SK-N-SH (cell line): ENCODE measurements around the gene TPH2. TPM values are rescaled to one million over a fixed set of nuclear protein-coding genes. Genes with fewer than 3 reads are reported as not detected.

Experiments
- CTCF ChIA-PET: fragments of 300-600, 350-600 bp; formaldehyde crosslinking; extraction: SDS; loops from one replicate; lab custom pipeline; 2021; lab: Yijun Ruan, JAX
- POLR2A ChIA-PET: fragments of 350-600 bp; sonication (Branson Sonifier 250); formaldehyde crosslinking; extraction: SDS; loops from one replicate; lab custom pipeline; 2020; ENCODE audit warnings: antibody characterized with exemption, inconsistent platforms; lab: Yijun Ruan, JAX
- DNase-seq: peaks from one replicate; pipeline ENCODE4 v3.0.0; 2012
- H2AFZ ChIP-seq: fragments of 200-600 bp; sonication (generic); 2 replicates; pipeline ENCODE4 v1.8.1; 2016; ENCODE audit warnings: antibody characterized with exemption, mild to moderate bottlenecking, low read depth
- H3F3A ChIP-seq: fragments of 200-600 bp; sonication (generic); replicated peaks from 2 replicates; pipeline ENCODE3; 2016; ENCODE audit warnings: antibody characterized with exemption, mild to moderate bottlenecking; ENCODE audit not compliant: insufficient read depth
- H3K27ac ChIP-seq, 2 experiments: fragments of 200-500 bp in 1 of 2; fragments of 200-600 bp in 1 of 2; sonication (Bioruptor generic) in 1 of 2; sonication (generic), shearing (Covaris generic) in 1 of 2; 2 replicates each; pipeline versions ENCODE4 v1.5.1 to v1.6.1; 2014 to 2016; ENCODE audit warnings: low read depth in 2 of 2, inconsistent platforms in 1 of 2, low read length in 1 of 2, mild to moderate bottlenecking in 1 of 2, mixed read lengths in 1 of 2
- H3K27me3 ChIP-seq: fragments of 200-600 bp; sonication (generic), shearing (Covaris generic); 2 replicates; pipeline ENCODE4 v1.6.1; 2016; ENCODE audit warnings: mixed run types; ENCODE audit not compliant: insufficient read depth
- H3K36me3 ChIP-seq, 2 experiments: fragments of 200-500 bp in 1 of 2; fragments of 200-600 bp in 1 of 2; sonication (Bioruptor generic) in 1 of 2; sonication (generic) in 1 of 2; replicated peaks in 1 of 2; 2 replicates each; pipeline versions ENCODE3 to v1.5.1; 2014 to 2016; ENCODE audit warnings: low read length in 1 of 2, mild to moderate bottlenecking in 1 of 2; ENCODE audit not compliant: insufficient read depth in 2 of 2, control insufficient read depth in 1 of 2
- H3K4me1 ChIP-seq, 2 experiments: fragments of 200-500 bp in 1 of 2; fragments of 200-600 bp in 1 of 2; sonication (Bioruptor generic) in 1 of 2; sonication (generic), shearing (Covaris generic) in 1 of 2; 2 replicates each; pipeline versions ENCODE4 v1.5.1 to v1.6.1; 2014 to 2016; ENCODE audit warnings: low read depth in 1 of 2, low read length in 1 of 2, mixed run types in 1 of 2; ENCODE audit not compliant: insufficient read depth in 2 of 2, control insufficient read depth in 1 of 2
- H3K4me2 ChIP-seq: fragments of 200-600 bp; sonication (generic), shearing (Covaris generic); 2 replicates; pipeline ENCODE4 v1.6.1; 2017; ENCODE audit warnings: mixed run types
- H3K4me3 ChIP-seq, 2 experiments: fragments of 200-500 bp in 1 of 2; fragments of 200-600 bp in 1 of 2; sonication (Bioruptor generic) in 1 of 2; sonication (generic), shearing (Covaris generic) in 1 of 2; 2 replicates each; pipeline versions ENCODE4 v1.5.1 to v1.8.1; 2014 to 2016; ENCODE audit warnings: low read depth in 2 of 2, inconsistent platforms in 1 of 2, low read length in 1 of 2, mild to moderate bottlenecking in 1 of 2, mixed read lengths in 1 of 2, moderate library complexity in 1 of 2
- H3K79me2 ChIP-seq: fragments of 200-600 bp; sonication (generic); 2 replicates; pipeline ENCODE4 v1.8.1; 2017; ENCODE audit warnings: mild to moderate bottlenecking; ENCODE audit not compliant: insufficient read depth
- H3K9ac ChIP-seq: fragments of 200-600 bp; sonication (generic); 2 replicates; pipeline ENCODE4 v1.6.1; 2017; ENCODE audit warnings: mixed run types
- H3K9me2 ChIP-seq: fragments of 200-600 bp; sonication (generic); 2 replicates; pipeline ENCODE4 v1.6.1; 2017; ENCODE audit warnings: mixed run types
- H3K9me3 ChIP-seq: fragments of 200-600 bp; sonication (generic); 2 replicates; pipeline ENCODE4 v1.6.1; 2017; ENCODE audit warnings: mixed run types, mild to moderate bottlenecking, moderate library complexity
- H4K20me1 ChIP-seq: fragments of 200-600 bp; sonication (generic); 2 replicates; pipeline ENCODE4 v1.6.1; 2017; ENCODE audit warnings: mild to moderate bottlenecking, mixed run types; ENCODE audit not compliant: insufficient read depth
- EZH2phosphoT487 ChIP-seq: fragments of 200-600 bp; sonication (generic); IDR thresholded peaks from 2 replicates; pipeline ENCODE4 v1.6.1; 2017; ENCODE audit warnings: low read depth, mixed run types, mild to moderate bottlenecking, antibody characterized with exemption, moderate library complexity, borderline replicate concordance
- FOSL2 ChIP-seq: IDR thresholded peaks from 2 replicates; pipeline ENCODE4 v1.4.0; 2012; ENCODE audit warnings: low read depth, mild to moderate bottlenecking, moderate library complexity, borderline replicate concordance
- FOXJ3 ChIP-seq: sonication (generic); formaldehyde crosslinking; IDR thresholded peaks from 2 replicates; pipeline ENCODE4 v1.5.1; 2020; ENCODE audit warnings: mild to moderate bottlenecking, missing genetic modification reagents
- FOXM1 ChIP-seq: IDR thresholded peaks from 2 replicates; pipeline ENCODE4 v1.4.0; 2012; ENCODE audit warnings: low read depth, mild to moderate bottlenecking
- GABPA ChIP-seq: IDR thresholded peaks from 2 replicates; pipeline ENCODE4 v1.4.0; 2012; ENCODE audit warnings: low read depth, mild to moderate bottlenecking
- GATA2 ChIP-seq: sonication (generic); formaldehyde crosslinking; IDR thresholded peaks from 2 replicates; pipeline ENCODE4 v1.5.0; 2020; ENCODE audit warnings: mild to moderate bottlenecking, missing genetic modification reagents
- JUND ChIP-seq: IDR thresholded peaks from 2 replicates; pipeline ENCODE4 v1.4.0; 2012
- MAX ChIP-seq: IDR thresholded peaks from 2 replicates; pipeline ENCODE4 v1.4.0; 2012; ENCODE audit warnings: low read depth
- NFIC ChIP-seq: IDR thresholded peaks from 2 replicates; pipeline ENCODE4 v1.4.0; 2012; ENCODE audit warnings: borderline replicate concordance
- POLR2AphosphoS5 ChIP-seq: IDR thresholded peaks from 2 replicates; pipeline ENCODE4 v1.6.1; 2012; ENCODE audit warnings: low read depth, low read length
- RAD21 ChIP-seq: IDR thresholded peaks from 2 replicates; pipeline ENCODE4 v1.6.1; 2012; ENCODE audit warnings: mild to moderate bottlenecking, low read length
- RXRA ChIP-seq: IDR thresholded peaks from 2 replicates; pipeline ENCODE4 v1.4.0; 2012; ENCODE audit warnings: low read depth, mild to moderate bottlenecking, borderline replicate concordance
- TAF1 ChIP-seq: IDR thresholded peaks from 2 replicates; pipeline ENCODE4 v1.6.1; 2012; ENCODE audit warnings: low read depth, mild to moderate bottlenecking, low read length, moderate library complexity, borderline replicate concordance
- TEAD4 ChIP-seq: IDR thresholded peaks from 2 replicates; pipeline ENCODE4 v1.4.0; 2012; ENCODE audit warnings: mild to moderate bottlenecking, borderline replicate concordance; ENCODE audit not compliant: insufficient read depth
- YY1 ChIP-seq: IDR thresholded peaks from 2 replicates; pipeline ENCODE4 v1.4.0; 2012; ENCODE audit warnings: low read depth, mild to moderate bottlenecking
- WGBS: methylation state at CpG from one replicate; pipeline ENCODE4 v1.1.6; 2017; ENCODE audit warnings: low lambda C conversion rate; 5-methylcytosine and 5-hydroxymethylcytosine counted together
- polyA plus RNA-seq, 3 experiments: library from polyadenylated mRNA; depleted of rRNA; stranded (reverse); fragments of >200 nt; gene quantifications; 2 replicates each; pipeline ENCODE4 v1.2.3, GENCODE V29; 2012
- TF ChIP-seq, protein P1 (sequence below): IDR thresholded peaks from 2 replicates; pipeline ENCODE4 v1.6.1; 2012; ENCODE audit warnings: mild to moderate bottlenecking, low read depth, low read length, moderate library complexity
- TF ChIP-seq, protein P2 (sequence below): IDR thresholded peaks from 2 replicates; pipeline ENCODE4 v1.4.0; 2012; ENCODE audit warnings: low read depth, borderline replicate concordance

TPH2 gene
- polyA plus RNA-seq, 1 of the 3 experiments (the other 2 are of a cell fraction): not detected

DNA sequence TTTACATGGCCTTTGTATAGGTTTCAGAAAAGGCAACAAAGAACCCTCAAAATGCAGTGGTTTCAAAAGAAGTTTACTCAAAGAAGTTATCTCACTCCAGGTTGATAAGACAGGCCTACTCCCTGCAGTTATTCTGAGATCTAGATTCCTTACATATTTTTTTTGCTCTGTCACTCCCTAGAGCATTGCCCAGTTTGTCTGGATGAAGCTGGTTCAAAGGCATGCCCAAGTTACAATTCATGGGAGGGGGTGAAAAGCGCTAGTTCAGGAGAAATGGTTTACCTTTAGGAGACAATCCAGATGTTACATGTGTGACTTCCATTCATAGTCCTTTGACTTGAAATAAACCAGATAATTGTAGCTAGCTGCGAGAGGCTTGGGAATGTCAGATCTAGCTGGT lies 115.0 kb downstream of the TPH2 start:
- Histone ChIP-seq H3K9ac (no peak overlapping the region), H3K9me3 (no peaks in the 10 kb centered on the region), H3K27ac (no peak overlapping the region), H3K4me2 (no peak overlapping the region), H3K79me2 (no peaks in the 10 kb centered on the region), H3K9me2 (no peaks in the 10 kb centered on the region), H3K4me1 (no peaks in the 10 kb centered on the region; a peak in 1 of 4 replicates), H3K4me3 (no peak overlapping the region), H3K36me3 (no peaks in the 10 kb centered on the region), H3F3A (no peaks in the 10 kb centered on the region), H2AFZ (no peak overlapping the region)
- WGBS: 28% methylated on average over 2 of the region's 2 CpGs
- no peak for TF ChIP-seq POLR2AphosphoS5
- no peak for TF ChIP-seq FOXJ3 (CRISPR knock-in tag)
- no peak for TF ChIP-seq YY1
- TF ChIP-seq GABPA: no peak
- TF ChIP-seq EZH2phosphoT487: no peak
- no peak for TF ChIP-seq TEAD4
- no peak for TF ChIP-seq RXRA
- TF ChIP-seq JUND: no peak
- no peak for TF ChIP-seq RAD21
- TF ChIP-seq TAF1: no peak
- no peak for TF ChIP-seq FOXM1
- TF ChIP-seq MAX: no peak
- TF ChIP-seq, protein P1, sequence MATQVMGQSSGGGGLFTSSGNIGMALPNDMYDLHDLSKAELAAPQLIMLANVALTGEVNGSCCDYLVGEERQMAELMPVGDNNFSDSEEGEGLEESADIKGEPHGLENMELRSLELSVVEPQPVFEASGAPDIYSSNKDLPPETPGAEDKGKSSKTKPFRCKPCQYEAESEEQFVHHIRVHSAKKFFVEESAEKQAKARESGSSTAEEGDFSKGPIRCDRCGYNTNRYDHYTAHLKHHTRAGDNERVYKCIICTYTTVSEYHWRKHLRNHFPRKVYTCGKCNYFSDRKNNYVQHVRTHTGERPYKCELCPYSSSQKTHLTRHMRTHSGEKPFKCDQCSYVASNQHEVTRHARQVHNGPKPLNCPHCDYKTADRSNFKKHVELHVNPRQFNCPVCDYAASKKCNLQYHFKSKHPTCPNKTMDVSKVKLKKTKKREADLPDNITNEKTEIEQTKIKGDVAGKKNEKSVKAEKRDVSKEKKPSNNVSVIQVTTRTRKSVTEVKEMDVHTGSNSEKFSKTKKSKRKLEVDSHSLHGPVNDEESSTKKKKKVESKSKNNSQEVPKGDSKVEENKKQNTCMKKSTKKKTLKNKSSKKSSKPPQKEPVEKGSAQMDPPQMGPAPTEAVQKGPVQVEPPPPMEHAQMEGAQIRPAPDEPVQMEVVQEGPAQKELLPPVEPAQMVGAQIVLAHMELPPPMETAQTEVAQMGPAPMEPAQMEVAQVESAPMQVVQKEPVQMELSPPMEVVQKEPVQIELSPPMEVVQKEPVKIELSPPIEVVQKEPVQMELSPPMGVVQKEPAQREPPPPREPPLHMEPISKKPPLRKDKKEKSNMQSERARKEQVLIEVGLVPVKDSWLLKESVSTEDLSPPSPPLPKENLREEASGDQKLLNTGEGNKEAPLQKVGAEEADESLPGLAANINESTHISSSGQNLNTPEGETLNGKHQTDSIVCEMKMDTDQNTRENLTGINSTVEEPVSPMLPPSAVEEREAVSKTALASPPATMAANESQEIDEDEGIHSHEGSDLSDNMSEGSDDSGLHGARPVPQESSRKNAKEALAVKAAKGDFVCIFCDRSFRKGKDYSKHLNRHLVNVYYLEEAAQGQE: no peak
- TF ChIP-seq FOSL2: no peak
- no peak for TF ChIP-seq GATA2 (CRISPR knock-in tag)
- TF ChIP-seq, protein P2, sequence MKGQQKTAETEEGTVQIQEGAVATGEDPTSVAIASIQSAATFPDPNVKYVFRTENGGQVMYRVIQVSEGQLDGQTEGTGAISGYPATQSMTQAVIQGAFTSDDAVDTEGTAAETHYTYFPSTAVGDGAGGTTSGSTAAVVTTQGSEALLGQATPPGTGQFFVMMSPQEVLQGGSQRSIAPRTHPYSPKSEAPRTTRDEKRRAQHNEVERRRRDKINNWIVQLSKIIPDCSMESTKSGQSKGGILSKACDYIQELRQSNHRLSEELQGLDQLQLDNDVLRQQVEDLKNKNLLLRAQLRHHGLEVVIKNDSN: no peak
- no peak for TF ChIP-seq NFIC
- TF ChIP-seq, all 33 proteins: peak for 0
- CTCF ChIA-PET: interaction anchor here (1.6 kb wide), 1 partner anchor 9 kb away, joined by 4 read pairs; no protein-coding TSS in a partner anchor
- DNase-seq: no peak
- POLR2A ChIA-PET: no interaction called here
- no peaks in the 10 kb centered on the region for H4K20me1 ChIP-seq
- H3K27me3 ChIP-seq: no peaks in the 10 kb centered on the region
